K562 (cell line): ENCODE data around the gene RNF11.

Experiments used
- E2F3 ChIP-seq: fragments of 250-450 bp; sonication (Bioruptor Pico); IDR thresholded peaks from 2 replicates; pipeline ENCODE4 v1.4.0; 2020; ENCODE audit warnings: mild to moderate bottlenecking
- EZH2 ChIP-seq: IDR thresholded peaks from 2 replicates; pipeline ENCODE4 v1.6.1; 2012; ENCODE audit warnings: low read depth, mild to moderate bottlenecking, inconsistent platforms, low read length, borderline replicate concordance
- GABPA ChIP-seq: fragments of 200-800 bp; sonication (Bioruptor generic); conservative IDR thresholded peaks from 2 replicates; pipeline ENCODE4 v1.6.1; 2016; ENCODE audit warnings: low read depth, missing genetic modification characterization, missing compliant biosample characterization
- SRSF1 ChIP-seq: fragments of 200-400 bp; formaldehyde crosslinking; IDR thresholded peaks from 2 replicates; pipeline ENCODE4 v1.6.1; 2017; ENCODE audit warnings: mild to moderate bottlenecking, low read depth, low read length, moderate library complexity
- YY1 ChIP-seq, 3 experiments: IDR thresholded peaks; 2 replicates each; pipeline ENCODE4 v1.6.1; 2011; ENCODE audit warnings: low read length in 2 of 3, mild to moderate bottlenecking in 2 of 3, moderate library complexity in 2 of 3, borderline replicate concordance in 1 of 3, control low read depth in 1 of 3, low read depth in 1 of 3; ENCODE audit not compliant: insufficient read depth in 3 of 3, insufficient replicate concordance in 2 of 3, control insufficient read depth in 1 of 3, insufficient read length in 1 of 3; ENCODE audit errors: extremely low read depth in 1 of 3
- TF ChIP-seq, protein P1 (sequence below), 3 experiments: IDR thresholded peaks in 2 of 3; conservative IDR thresholded peaks in 1 of 3; 2 replicates each; pipeline ENCODE4 v1.5.1; 2011 to 2012; ENCODE audit warnings: low read length in 3 of 3, mild to moderate bottlenecking in 3 of 3, control low read depth in 2 of 3, improper control_type of control experiment in 1 of 3, inconsistent platforms in 1 of 3, low read depth in 1 of 3, mixed read lengths in 1 of 3, moderate library complexity in 1 of 3; ENCODE audit not compliant: insufficient read depth in 2 of 3

DNA sequence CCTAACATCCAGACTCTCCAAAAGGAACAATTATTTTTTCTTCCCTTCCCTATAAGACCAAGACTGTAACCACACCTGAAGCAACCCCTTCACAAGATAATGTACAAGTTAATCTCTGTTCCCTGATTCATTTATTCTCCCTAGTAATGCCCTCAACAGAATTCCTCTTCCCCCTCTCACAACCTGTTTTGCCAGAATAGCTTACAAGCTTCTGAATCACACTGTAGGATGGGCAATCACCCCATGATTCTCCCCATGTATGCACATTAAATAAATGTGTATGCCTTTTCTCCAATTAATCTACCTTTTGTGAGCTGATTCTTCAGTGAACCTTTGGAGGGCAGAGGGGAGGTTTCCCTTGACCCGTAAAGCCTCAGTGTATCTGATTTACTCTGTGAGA, 20.9 kb upstream of the RNF11 start:
- TF ChIP-seq SRSF1 (no peak), E2F3 (no peak), GABPA (tag) (no peak), EZH2 (no peak), YY1 (IDR thresholded peaks at IDR 0.05; ENCODE audit: borderline replicate concordance in 1 of 3, control insufficient read depth in 1 of 3, extremely low read depth in 1 of 3, insufficient read depth in 3 of 3, insufficient read length in 1 of 3, insufficient replicate concordance in 2 of 3, low read depth in 1 of 3, low read length in 2 of 3) (no peak)
- TF ChIP-seq, protein P1, sequence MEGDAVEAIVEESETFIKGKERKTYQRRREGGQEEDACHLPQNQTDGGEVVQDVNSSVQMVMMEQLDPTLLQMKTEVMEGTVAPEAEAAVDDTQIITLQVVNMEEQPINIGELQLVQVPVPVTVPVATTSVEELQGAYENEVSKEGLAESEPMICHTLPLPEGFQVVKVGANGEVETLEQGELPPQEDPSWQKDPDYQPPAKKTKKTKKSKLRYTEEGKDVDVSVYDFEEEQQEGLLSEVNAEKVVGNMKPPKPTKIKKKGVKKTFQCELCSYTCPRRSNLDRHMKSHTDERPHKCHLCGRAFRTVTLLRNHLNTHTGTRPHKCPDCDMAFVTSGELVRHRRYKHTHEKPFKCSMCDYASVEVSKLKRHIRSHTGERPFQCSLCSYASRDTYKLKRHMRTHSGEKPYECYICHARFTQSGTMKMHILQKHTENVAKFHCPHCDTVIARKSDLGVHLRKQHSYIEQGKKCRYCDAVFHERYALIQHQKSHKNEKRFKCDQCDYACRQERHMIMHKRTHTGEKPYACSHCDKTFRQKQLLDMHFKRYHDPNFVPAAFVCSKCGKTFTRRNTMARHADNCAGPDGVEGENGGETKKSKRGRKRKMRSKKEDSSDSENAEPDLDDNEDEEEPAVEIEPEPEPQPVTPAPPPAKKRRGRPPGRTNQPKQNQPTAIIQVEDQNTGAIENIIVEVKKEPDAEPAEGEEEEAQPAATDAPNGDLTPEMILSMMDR (IDR thresholded peaks at IDR 0.05 in 2 of 3, conservative IDR thresholded peaks at IDR 0.05 in 1 of 3; ENCODE audit: insufficient read depth in 2 of 3, low read depth in 1 of 3, low read length in 3 of 3) = no peak
